ENCODE results near the gene KRTAP5-10. TPM values are rescaled to one million over a fixed set of nuclear protein-coding genes. Genes with fewer than 3 reads are reported as not detected.

KRTAP5-10 gene
- total RNA-seq, 1 experiment from 2014 or later: 0.20 TPM

- no peak overlapping the region for H3K4me2 ChIP-seq (ENCODE audit: low read length)
- no peak for ATAC-seq
- intact Hi-C loops (cut with micrococcal nuclease): no loop called here
Observed at GRCh38 chr11:71566081-71566620, 788 bp downstream of the KRTAP5-10 start.

More at GRCh38 chr11:71566081-71566620, 788 bp downstream of the KRTAP5-10 start:
- Histone ChIP-seq H3K9me3 (ENCODE audit: control insufficient read depth in 1 of 2, insufficient read depth in 1 of 2, low read depth in 1 of 2, low read length in 2 of 2) (no peaks in the 10 kb centered on the region), H3K36me3 (ENCODE audit: control insufficient read depth in 1 of 2, insufficient read depth in 2 of 2, low read length in 2 of 2) (no peaks in the 10 kb centered on the region), H3K27ac (ENCODE audit: low read depth, low read length) (no peak overlapping the region), H3K4me3 (replicated peaks in 1 of 2; ENCODE audit: low read depth in 1 of 2, low read length in 2 of 2) (no peak overlapping the region), H3K4me1 (ENCODE audit: control insufficient read depth in 1 of 2, insufficient read depth in 2 of 2, low read length in 2 of 2) (peaks cover 0 to 16% of the 10 kb centered on the region in 2 experiments; a peak in 2 of 4 replicates), H4K20me1 (ENCODE audit: insufficient read depth) (no peaks in the 10 kb centered on the region), H3K79me2 (ENCODE audit: insufficient read depth, low read length) (no peaks in the 10 kb centered on the region), H3K27me3 (ENCODE audit: insufficient read depth, low read length) (peaks cover 16% of the 10 kb centered on the region; the same call in 1 of the 2 replicates), H3K9ac (ENCODE audit: low read length) (no peak overlapping the region), H3K9me2 (ENCODE audit: insufficient read depth) (no peaks in the 10 kb centered on the region), H2AFZ (ENCODE audit: low read depth, low read length, poor library complexity, severe bottlenecking) (no peak overlapping the region)
- no peak for TF ChIP-seq TCF7L2 (IDR thresholded peaks at IDR 0.05; ENCODE audit: borderline replicate concordance, extremely low read depth, insufficient read depth, insufficient read length)
- TF ChIP-seq SRF (IDR thresholded peaks at IDR 0.05; ENCODE audit: low read depth): no peak
- no peak for TF ChIP-seq YY1 (IDR thresholded peaks at IDR 0.05; ENCODE audit: extremely low read depth, insufficient replicate concordance, low read depth, low read length)
- TF ChIP-seq ZNF274 (IDR thresholded peaks at IDR 0.05; ENCODE audit: low read depth, low read length): no peak
- TF ChIP-seq ZBTB33 (IDR thresholded peaks at IDR 0.05; ENCODE audit: extremely low read depth, insufficient replicate concordance, low read length): no peak
- TF ChIP-seq, protein P1, sequence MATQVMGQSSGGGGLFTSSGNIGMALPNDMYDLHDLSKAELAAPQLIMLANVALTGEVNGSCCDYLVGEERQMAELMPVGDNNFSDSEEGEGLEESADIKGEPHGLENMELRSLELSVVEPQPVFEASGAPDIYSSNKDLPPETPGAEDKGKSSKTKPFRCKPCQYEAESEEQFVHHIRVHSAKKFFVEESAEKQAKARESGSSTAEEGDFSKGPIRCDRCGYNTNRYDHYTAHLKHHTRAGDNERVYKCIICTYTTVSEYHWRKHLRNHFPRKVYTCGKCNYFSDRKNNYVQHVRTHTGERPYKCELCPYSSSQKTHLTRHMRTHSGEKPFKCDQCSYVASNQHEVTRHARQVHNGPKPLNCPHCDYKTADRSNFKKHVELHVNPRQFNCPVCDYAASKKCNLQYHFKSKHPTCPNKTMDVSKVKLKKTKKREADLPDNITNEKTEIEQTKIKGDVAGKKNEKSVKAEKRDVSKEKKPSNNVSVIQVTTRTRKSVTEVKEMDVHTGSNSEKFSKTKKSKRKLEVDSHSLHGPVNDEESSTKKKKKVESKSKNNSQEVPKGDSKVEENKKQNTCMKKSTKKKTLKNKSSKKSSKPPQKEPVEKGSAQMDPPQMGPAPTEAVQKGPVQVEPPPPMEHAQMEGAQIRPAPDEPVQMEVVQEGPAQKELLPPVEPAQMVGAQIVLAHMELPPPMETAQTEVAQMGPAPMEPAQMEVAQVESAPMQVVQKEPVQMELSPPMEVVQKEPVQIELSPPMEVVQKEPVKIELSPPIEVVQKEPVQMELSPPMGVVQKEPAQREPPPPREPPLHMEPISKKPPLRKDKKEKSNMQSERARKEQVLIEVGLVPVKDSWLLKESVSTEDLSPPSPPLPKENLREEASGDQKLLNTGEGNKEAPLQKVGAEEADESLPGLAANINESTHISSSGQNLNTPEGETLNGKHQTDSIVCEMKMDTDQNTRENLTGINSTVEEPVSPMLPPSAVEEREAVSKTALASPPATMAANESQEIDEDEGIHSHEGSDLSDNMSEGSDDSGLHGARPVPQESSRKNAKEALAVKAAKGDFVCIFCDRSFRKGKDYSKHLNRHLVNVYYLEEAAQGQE (IDR thresholded peaks at IDR 0.05; ENCODE audit: low read depth): no peak
- no peak for TF ChIP-seq POLR2A (IDR thresholded peaks at IDR 0.05; ENCODE audit: borderline replicate concordance, extremely low read depth, insufficient read depth, insufficient read length)
- TF ChIP-seq, protein P2, sequence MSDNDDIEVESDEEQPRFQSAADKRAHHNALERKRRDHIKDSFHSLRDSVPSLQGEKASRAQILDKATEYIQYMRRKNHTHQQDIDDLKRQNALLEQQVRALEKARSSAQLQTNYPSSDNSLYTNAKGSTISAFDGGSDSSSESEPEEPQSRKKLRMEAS (IDR thresholded peaks at IDR 0.05): no peak
- no peak for TF ChIP-seq CEBPB (IDR thresholded peaks at IDR 0.05; ENCODE audit: low read depth)
- no peak for TF ChIP-seq CTCF (IDR thresholded peaks at IDR 0.05 in 2 of 3, conservative IDR thresholded peaks at IDR 0.05 in 1 of 3; ENCODE audit: borderline replicate concordance in 1 of 3, insufficient read depth in 1 of 3, low read depth in 2 of 3, low read length in 2 of 3)
- TF ChIP-seq SIN3A (IDR thresholded peaks at IDR 0.05; ENCODE audit: low read depth): no peak
- no peak for TF ChIP-seq EZH2 (IDR thresholded peaks at IDR 0.05)
- no peak for TF ChIP-seq ZFX (IDR thresholded peaks at IDR 0.05)
- TF ChIP-seq RAD21 (IDR thresholded peaks at IDR 0.05; ENCODE audit: low read depth): no peak
- no peak for TF ChIP-seq POLR2AphosphoS5 (IDR thresholded peaks at IDR 0.05; ENCODE audit: low read depth, low read length)
- no peak for TF ChIP-seq FOSL1 (IDR thresholded peaks at IDR 0.05; ENCODE audit: low read depth)
- TF ChIP-seq SP1 (IDR thresholded peaks at IDR 0.05; ENCODE audit: low read depth): no peak
- TF ChIP-seq JUND (IDR thresholded peaks at IDR 0.05): no peak
- no peak for TF ChIP-seq ELF1 (IDR thresholded peaks at IDR 0.05; ENCODE audit: borderline replicate concordance, low read depth)
- ChIA-PET POLR2A (no interaction called here), RAD21 (ENCODE audit: low non-redundant PET in 1 of 2, low total read pairs in 2 of 2, uncharacterized antibody in 2 of 2, unreplicated experiment in 2 of 2) (no interaction called here), CTCF (no interaction called here)
- no TSS peak for BruUV-seq (replicated peaks)
- no peak for DNase-seq (ENCODE audit: low read depth, low spot score)

All from HCT116 (cell line).